HCT116 (cell line): Measurements from ENCODE around the gene CERKL. TPM values are rescaled to one million over a fixed set of nuclear protein-coding genes. Genes with fewer than 3 reads are reported as not detected.

Experiments
- ATAC-seq: fragments of 200-7000 bp; cut with Tn5 transposase; 2 replicates; pipeline ENCODE4 v1.9.1; 2020; ENCODE audit warnings: mild to moderate bottlenecking, moderate library complexity
- BruUV-seq: library from RNA; stranded (reverse); fragments of 400-500 nt; replicated peaks from 2 replicates; lab custom pipeline; 2021; lab: Mats Ljungman, UMichigan
- CTCF ChIA-PET: fragments of 300-600 bp; sonication (Branson Sonifier 250); formaldehyde crosslinking; loops from one replicate; lab custom pipeline; 2021; ENCODE audit warnings: antibody characterized with exemption; lab: Charles Lee
- POLR2A ChIA-PET: fragments of 300-600, 350-600 bp; sonication (Branson Sonifier 250); formaldehyde crosslinking; loops from one replicate; lab custom pipeline; 2021; ENCODE audit warnings: antibody characterized with exemption; lab: Charles Lee
- RAD21 ChIA-PET, 2 experiments: fragments of 300-600 bp; sonication (Branson Sonifier 250); formaldehyde crosslinking; loops; one replicate each; lab custom pipeline; 2023; ENCODE audit warnings: low total read pairs in 2 of 2; ENCODE audit not compliant: uncharacterized antibody in 2 of 2, unreplicated experiment in 2 of 2, low non-redundant PET in 1 of 2; lab: Charles Lee
- DNase-seq: peaks from one replicate; pipeline ENCODE4 v3.0.0-alpha.2; 2010; ENCODE audit warnings: low read depth, low spot score
- H2AFZ ChIP-seq: fragments of 200-600 bp; shearing (Covaris generic), sonication (generic); 2 replicates; pipeline ENCODE4 v1.6.1; 2017; ENCODE audit warnings: low read depth, mixed run types, mixed read lengths, antibody characterized with exemption, low read length; ENCODE audit not compliant: poor library complexity, severe bottlenecking
- H3K27ac ChIP-seq: 2 replicates; pipeline ENCODE4 v1.5.1; 2012; ENCODE audit warnings: low read depth, low read length
- H3K27me3 ChIP-seq: fragments of 200-600 bp; sonication (generic); 2 replicates; pipeline ENCODE4 v1.6.1; 2016; ENCODE audit warnings: mixed run types, low read length, mixed read lengths; ENCODE audit not compliant: insufficient read depth
- H3K36me3 ChIP-seq, 2 experiments: fragments of 200-500 bp in 1 of 2; fragments of 200-600 bp in 1 of 2; sonication (Bioruptor generic) in 1 of 2; sonication (generic) in 1 of 2; 2 replicates each; pipeline versions ENCODE4 v1.5.1 to v1.6.1; 2014 to 2016; ENCODE audit warnings: low read length in 2 of 2, inconsistent platforms in 1 of 2, mixed read lengths in 1 of 2, mixed run types in 1 of 2; ENCODE audit not compliant: insufficient read depth in 2 of 2, control insufficient read depth in 1 of 2
- H3K4me1 ChIP-seq, 2 experiments: fragments of 200-600 bp in 1 of 2; sonication (generic) in 1 of 2; 2 replicates each; pipeline versions ENCODE4 v1.5.1 to v1.6.1; 2012 to 2017; ENCODE audit warnings: low read length in 2 of 2, inconsistent platforms in 1 of 2, mild to moderate bottlenecking in 1 of 2, mixed read lengths in 1 of 2, mixed run types in 1 of 2, moderate library complexity in 1 of 2; ENCODE audit not compliant: insufficient read depth in 2 of 2, control insufficient read depth in 1 of 2
- H3K4me2 ChIP-seq: fragments of 200-600 bp; sonication (generic); 2 replicates; pipeline ENCODE4 v1.6.1; 2017; ENCODE audit warnings: mixed run types, low read length, mixed read lengths
- H3K4me3 ChIP-seq, 2 experiments: fragments of 200-600 bp in 1 of 2; sonication (generic) in 1 of 2; replicated peaks in 1 of 2; 2 replicates each; pipeline ENCODE4 v1.5.1; 2011 to 2016; ENCODE audit warnings: low read length in 2 of 2, control low read depth in 1 of 2, low read depth in 1 of 2, mild to moderate bottlenecking in 1 of 2, mixed read lengths in 1 of 2, mixed run types in 1 of 2
- H3K79me2 ChIP-seq: fragments of 200-600 bp; sonication (generic); 2 replicates; pipeline ENCODE4 v1.6.1; 2017; ENCODE audit warnings: mild to moderate bottlenecking, mixed run types, low read length, moderate library complexity, mixed read lengths; ENCODE audit not compliant: insufficient read depth
- H3K9ac ChIP-seq: fragments of 200-600 bp; sonication (generic); 2 replicates; pipeline ENCODE4 v1.6.1; 2016; ENCODE audit warnings: low read length, mixed read lengths
- H3K9me2 ChIP-seq: fragments of 200-600 bp; sonication (generic), shearing (Covaris generic); 2 replicates; pipeline ENCODE4 v1.6.1; 2017; ENCODE audit warnings: mixed run types, mild to moderate bottlenecking, moderate library complexity; ENCODE audit not compliant: insufficient read depth
- H3K9me3 ChIP-seq, 2 experiments: fragments of 200-500 bp in 1 of 2; fragments of 200-600 bp in 1 of 2; sonication (Bioruptor generic) in 1 of 2; sonication (generic) in 1 of 2; 2 replicates each; pipeline ENCODE4 v1.6.1; 2014 to 2017; ENCODE audit warnings: low read length in 2 of 2, mixed read lengths in 2 of 2, inconsistent platforms in 1 of 2, low read depth in 1 of 2, mild to moderate bottlenecking in 1 of 2, mixed run types in 1 of 2, moderate library complexity in 1 of 2; ENCODE audit not compliant: control insufficient read depth in 1 of 2, insufficient read depth in 1 of 2
- H4K20me1 ChIP-seq: fragments of 200-600 bp; sonication (generic), shearing (Covaris generic); 2 replicates; pipeline ENCODE4 v1.6.1; 2017; ENCODE audit warnings: mixed run types, mild to moderate bottlenecking, moderate library complexity; ENCODE audit not compliant: insufficient read depth
- CBX3 ChIP-seq: IDR thresholded peaks from 2 replicates; pipeline ENCODE4 v1.6.1; 2012; ENCODE audit warnings: low read depth
- CEBPB ChIP-seq: IDR thresholded peaks from 2 replicates; pipeline ENCODE4 v1.6.1; 2012; ENCODE audit warnings: low read depth
- EGR1 ChIP-seq: IDR thresholded peaks from 2 replicates; pipeline ENCODE4 v1.6.1; 2012; ENCODE audit warnings: low read depth
- ELF1 ChIP-seq: IDR thresholded peaks from 2 replicates; pipeline ENCODE4 v1.6.1; 2012; ENCODE audit warnings: low read depth, borderline replicate concordance
- EZH2 ChIP-seq: fragments of 200-600 bp; sonication (generic); IDR thresholded peaks from 2 replicates; pipeline ENCODE4 v1.6.1; 2017; ENCODE audit warnings: antibody characterized with exemption, mixed run types
- EZH2phosphoT487 ChIP-seq: fragments of 200-600 bp; IDR thresholded peaks from 2 replicates; pipeline ENCODE4 v1.6.1; 2018; ENCODE audit warnings: antibody characterized with exemption, borderline replicate concordance
- FOSL1 ChIP-seq: IDR thresholded peaks from 2 replicates; pipeline ENCODE4 v1.6.1; 2012; ENCODE audit warnings: low read depth
- JUND ChIP-seq: IDR thresholded peaks from 2 replicates; pipeline ENCODE4 v1.6.1; 2012
- POLR2A ChIP-seq: IDR thresholded peaks from 2 replicates; pipeline ENCODE4 v1.7.0; 2011; ENCODE audit warnings: borderline replicate concordance; ENCODE audit not compliant: insufficient read depth, insufficient read length; ENCODE audit errors: extremely low read depth
- POLR2AphosphoS5 ChIP-seq: IDR thresholded peaks from 2 replicates; pipeline ENCODE4 v1.6.1; 2011; ENCODE audit warnings: mild to moderate bottlenecking, low read depth, low read length, moderate library complexity
- RAD21 ChIP-seq: IDR thresholded peaks from 2 replicates; pipeline ENCODE4 v1.6.1; 2012; ENCODE audit warnings: low read depth, mild to moderate bottlenecking
- SIN3A ChIP-seq: IDR thresholded peaks from 2 replicates; pipeline ENCODE4 v1.6.1; 2012; ENCODE audit warnings: low read depth
- SRF ChIP-seq: IDR thresholded peaks from 2 replicates; pipeline ENCODE4 v1.6.1; 2012; ENCODE audit warnings: low read depth
- TCF7L2 ChIP-seq: IDR thresholded peaks from 2 replicates; pipeline ENCODE4 v1.7.0; 2011; ENCODE audit warnings: borderline replicate concordance, inconsistent platforms; ENCODE audit not compliant: insufficient read depth, insufficient read length; ENCODE audit errors: extremely low read depth
- YY1 ChIP-seq: IDR thresholded peaks from 2 replicates; pipeline ENCODE4 v1.6.1; 2011; ENCODE audit warnings: low read length, low read depth, moderate library complexity, mild to moderate bottlenecking; ENCODE audit not compliant: insufficient replicate concordance; ENCODE audit errors: extremely low read depth
- ZFX ChIP-seq: fragments of 450-650 bp; IDR thresholded peaks from 2 replicates; pipeline ENCODE4 v1.6.1; 2017
- ZNF274 ChIP-seq: fragments of 200-500 bp; sonication (Bioruptor generic); IDR thresholded peaks from 2 replicates; pipeline ENCODE4 v1.6.1; 2014; ENCODE audit warnings: mild to moderate bottlenecking, low read depth, low read length, inconsistent platforms
- intact Hi-C: fragments of 100-400 bp; cut with micrococcal nuclease; formaldehyde crosslinking; loops from 2 replicates; pipeline ENCODE4 v1.10.0; 2022
- total RNA-seq: library from RNA; stranded (reverse); gene quantifications from one replicate; pipeline ENCODE4 v1.2.1, GENCODE V29; 2021; ENCODE audit not compliant: unreplicated experiment
- TF ChIP-seq, protein P1 (sequence below): IDR thresholded peaks from 2 replicates; pipeline ENCODE4 v1.6.1; 2012
- TF ChIP-seq, protein P2 (sequence below), 3 experiments: fragments of 200-600 bp in 1 of 3; sonication (generic) in 1 of 3; IDR thresholded peaks in 2 of 3; conservative IDR thresholded peaks in 1 of 3; 2 replicates each; pipeline ENCODE4 v1.5.1; 2012 to 2017; ENCODE audit warnings: low read depth in 2 of 3, low read length in 2 of 3, antibody characterized with exemption in 1 of 3, borderline replicate concordance in 1 of 3, control low read depth in 1 of 3, mild to moderate bottlenecking in 1 of 3, mixed read lengths in 1 of 3, mixed run types in 1 of 3, moderate library complexity in 1 of 3; ENCODE audit not compliant: insufficient read depth in 1 of 3
- TF ChIP-seq, protein P3 (sequence below): IDR thresholded peaks from 2 replicates; pipeline ENCODE4 v1.6.1; 2011; ENCODE audit warnings: mild to moderate bottlenecking, low read length, moderate library complexity; ENCODE audit not compliant: insufficient replicate concordance; ENCODE audit errors: extremely low read depth

CERKL gene
- total RNA-seq, 1 experiment from 2014 or later, result 0.66 TPM

DNA sequence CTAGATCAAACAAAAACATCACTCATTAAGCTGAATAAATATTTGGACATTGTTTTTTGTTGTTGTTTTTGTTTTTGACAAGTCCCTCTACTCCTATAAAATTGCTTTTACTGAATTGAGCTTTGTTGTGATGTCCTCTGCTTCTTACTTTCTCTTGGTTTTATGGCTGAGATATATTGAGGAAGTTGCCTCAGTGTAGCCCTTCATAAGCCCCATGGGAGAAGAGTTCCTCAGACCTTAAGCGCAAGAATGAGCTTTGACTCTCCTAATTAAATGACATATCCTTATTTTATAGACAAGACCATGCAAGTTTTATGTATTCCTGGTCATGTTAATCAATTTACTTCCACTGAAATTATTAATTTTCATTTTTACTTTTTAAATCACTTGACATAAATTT lies 54.9 kb downstream of the CERKL start:
- Histone ChIP-seq H3K79me2 (no peaks in the 10 kb centered on the region), H4K20me1 (no peaks in the 10 kb centered on the region), H3K36me3 (no peaks in the 10 kb centered on the region), H3K9me2 (no peaks in the 10 kb centered on the region), H3K27ac (no peak overlapping the region), H3K27me3 (no peaks in the 10 kb centered on the region), H3K4me3 (no peak overlapping the region), H3K9ac (no peak overlapping the region), H2AFZ (no peak overlapping the region), H3K4me1 (no peaks in the 10 kb centered on the region), H3K4me2 (no peak overlapping the region), H3K9me3 (no peaks in the 10 kb centered on the region)
- TF ChIP-seq ELF1 (no peak), EGR1 (no peak), ZFX (no peak), YY1 (no peak), JUND (no peak), POLR2AphosphoS5 (no peak), POLR2A (no peak), CBX3 (no peak), ZNF274 (no peak), CEBPB (no peak), TCF7L2 (no peak), SRF (no peak), FOSL1 (no peak), EZH2phosphoT487 (no peak), SIN3A (no peak), EZH2 (no peak), RAD21 (no peak)
- TF ChIP-seq, protein P1, sequence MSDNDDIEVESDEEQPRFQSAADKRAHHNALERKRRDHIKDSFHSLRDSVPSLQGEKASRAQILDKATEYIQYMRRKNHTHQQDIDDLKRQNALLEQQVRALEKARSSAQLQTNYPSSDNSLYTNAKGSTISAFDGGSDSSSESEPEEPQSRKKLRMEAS, result no peak
- TF ChIP-seq, protein P2, sequence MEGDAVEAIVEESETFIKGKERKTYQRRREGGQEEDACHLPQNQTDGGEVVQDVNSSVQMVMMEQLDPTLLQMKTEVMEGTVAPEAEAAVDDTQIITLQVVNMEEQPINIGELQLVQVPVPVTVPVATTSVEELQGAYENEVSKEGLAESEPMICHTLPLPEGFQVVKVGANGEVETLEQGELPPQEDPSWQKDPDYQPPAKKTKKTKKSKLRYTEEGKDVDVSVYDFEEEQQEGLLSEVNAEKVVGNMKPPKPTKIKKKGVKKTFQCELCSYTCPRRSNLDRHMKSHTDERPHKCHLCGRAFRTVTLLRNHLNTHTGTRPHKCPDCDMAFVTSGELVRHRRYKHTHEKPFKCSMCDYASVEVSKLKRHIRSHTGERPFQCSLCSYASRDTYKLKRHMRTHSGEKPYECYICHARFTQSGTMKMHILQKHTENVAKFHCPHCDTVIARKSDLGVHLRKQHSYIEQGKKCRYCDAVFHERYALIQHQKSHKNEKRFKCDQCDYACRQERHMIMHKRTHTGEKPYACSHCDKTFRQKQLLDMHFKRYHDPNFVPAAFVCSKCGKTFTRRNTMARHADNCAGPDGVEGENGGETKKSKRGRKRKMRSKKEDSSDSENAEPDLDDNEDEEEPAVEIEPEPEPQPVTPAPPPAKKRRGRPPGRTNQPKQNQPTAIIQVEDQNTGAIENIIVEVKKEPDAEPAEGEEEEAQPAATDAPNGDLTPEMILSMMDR (IDR thresholded peaks at IDR 0.05 in 2 of 3, conservative IDR thresholded peaks at IDR 0.05 in 1 of 3; ENCODE audit: borderline replicate concordance in 1 of 3, insufficient read depth in 1 of 3, low read depth in 2 of 3, low read length in 2 of 3), result no peak
- TF ChIP-seq, protein P3, sequence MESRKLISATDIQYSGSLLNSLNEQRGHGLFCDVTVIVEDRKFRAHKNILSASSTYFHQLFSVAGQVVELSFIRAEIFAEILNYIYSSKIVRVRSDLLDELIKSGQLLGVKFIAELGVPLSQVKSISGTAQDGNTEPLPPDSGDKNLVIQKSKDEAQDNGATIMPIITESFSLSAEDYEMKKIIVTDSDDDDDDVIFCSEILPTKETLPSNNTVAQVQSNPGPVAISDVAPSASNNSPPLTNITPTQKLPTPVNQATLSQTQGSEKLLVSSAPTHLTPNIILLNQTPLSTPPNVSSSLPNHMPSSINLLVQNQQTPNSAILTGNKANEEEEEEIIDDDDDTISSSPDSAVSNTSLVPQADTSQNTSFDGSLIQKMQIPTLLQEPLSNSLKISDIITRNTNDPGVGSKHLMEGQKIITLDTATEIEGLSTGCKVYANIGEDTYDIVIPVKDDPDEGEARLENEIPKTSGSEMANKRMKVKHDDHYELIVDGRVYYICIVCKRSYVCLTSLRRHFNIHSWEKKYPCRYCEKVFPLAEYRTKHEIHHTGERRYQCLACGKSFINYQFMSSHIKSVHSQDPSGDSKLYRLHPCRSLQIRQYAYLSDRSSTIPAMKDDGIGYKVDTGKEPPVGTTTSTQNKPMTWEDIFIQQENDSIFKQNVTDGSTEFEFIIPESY, result no peak
- DNase-seq, result no peak
- BruUV-seq, result no TSS peak
- ChIA-PET CTCF (no interaction called here), RAD21 (no interaction called here), POLR2A (no interaction called here)
- no peak for ATAC-seq
- intact Hi-C loops, result no loop called here
